ENCODE results near the gene CDCA4. TPM values are rescaled to one million over a fixed set of nuclear protein-coding genes. Genes with fewer than 3 reads are reported as not detected.

Gene CDCA4
- total RNA-seq, 2 experiments from 2014 or later, result 57.1 to 57.5 TPM

DNA sequence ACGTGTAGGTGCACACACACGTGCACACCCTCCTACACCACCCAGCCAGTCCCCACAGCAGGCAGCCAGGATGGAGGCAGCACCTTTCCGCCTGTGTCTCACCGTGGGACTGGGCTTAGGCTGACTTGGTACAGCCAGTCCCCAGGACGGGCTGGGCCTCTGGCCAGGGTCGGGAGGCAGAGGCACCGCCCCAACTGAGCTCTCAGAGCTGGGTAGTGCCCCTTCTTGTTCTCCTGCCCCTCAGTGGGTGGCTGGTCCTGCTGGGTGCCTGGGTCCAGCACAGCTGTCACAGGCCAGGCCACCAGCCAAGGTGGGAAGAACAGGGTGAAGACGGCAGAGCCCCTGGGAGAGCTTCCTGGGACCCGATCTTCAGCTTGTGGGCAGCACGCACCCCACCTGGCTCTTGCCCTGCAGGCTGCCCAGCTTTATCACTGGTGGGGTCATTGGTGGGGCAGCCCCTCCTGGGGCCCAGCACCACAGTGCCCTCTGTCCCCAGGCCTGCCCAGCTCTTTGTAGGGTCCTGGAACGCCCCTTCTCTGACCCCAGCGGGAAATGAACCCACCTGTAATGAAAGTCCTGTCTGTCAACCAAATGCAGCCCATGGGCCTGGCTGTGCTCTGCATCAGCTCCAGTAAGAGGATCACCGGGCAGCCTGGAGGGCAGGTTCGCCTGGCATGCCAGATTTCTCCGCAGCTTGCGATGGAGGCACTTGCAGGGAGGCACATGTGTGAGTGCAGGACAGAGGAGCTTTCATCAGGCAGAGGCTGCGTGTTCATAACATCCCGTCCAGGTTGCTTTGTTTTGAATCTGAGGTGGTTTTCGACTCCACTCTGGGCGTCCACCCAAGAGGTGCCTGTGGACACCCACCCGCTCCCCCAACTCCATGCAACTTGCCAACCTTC lies 14.7 kb downstream of the CDCA4 start:
- Mint-ChIP-seq H3K36me3 (ENCODE audit: low read depth) (peaks cover 41% of the 10 kb centered on the region), H3K9me3 (no peaks in the 10 kb centered on the region), H3K4me3 (no peak overlapping the region), H3K27me3 (no peaks in the 10 kb centered on the region), H3K4me1 (peaks cover 5% of the 10 kb centered on the region), H3K27ac (no peak overlapping the region)
- POLR2A ChIA-PET, result interaction anchor here (2.9 kb wide), 1 partner anchor 14 kb away, joined by 11 read pairs; the partner anchor contains the start of gene CDCA4
- no peak for DNase-seq
- CTCF ChIA-PET, result no interaction called here

DNA sequence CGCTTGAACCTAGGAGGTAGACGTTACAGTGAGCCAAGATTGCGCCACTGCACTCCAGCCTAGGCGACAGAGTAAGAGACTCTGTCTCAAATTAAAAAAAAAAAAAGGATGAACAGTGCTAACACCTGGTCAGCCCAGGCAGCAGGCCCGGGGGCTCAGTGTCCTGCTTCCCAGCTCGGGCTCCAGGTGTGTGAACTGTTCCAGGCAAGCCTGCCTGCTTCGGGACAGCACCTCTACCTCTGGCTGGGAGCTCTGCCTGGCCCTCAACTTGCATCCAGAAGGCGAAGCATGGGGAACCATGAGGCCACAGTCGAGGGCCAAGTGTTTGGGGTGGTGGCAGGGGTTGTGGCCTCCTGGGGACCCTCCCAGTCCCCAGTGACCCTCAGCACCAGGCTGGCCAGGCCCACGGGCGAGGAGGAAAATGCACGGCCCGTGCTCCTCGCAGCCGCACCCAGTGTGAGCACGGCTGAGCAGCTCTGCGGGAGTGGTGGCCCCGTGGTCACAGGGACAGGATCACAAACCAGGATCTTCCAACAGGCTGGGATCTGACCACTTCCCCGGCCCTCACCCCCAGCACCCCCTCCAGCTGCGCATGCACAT lies 15.5 kb downstream of the CDCA4 start:
- H3K4me1 Mint-ChIP-seq, result peaks cover 5% of the 10 kb centered on the region
- CTCF ChIA-PET, result no interaction called here
- H3K27me3 Mint-ChIP-seq, result no peaks in the 10 kb centered on the region
- POLR2A ChIA-PET, result interaction anchor here (1.5 to 2.9 kb wide), 3 partner anchors 10 to 60 kb away, joined by 3 to 16 read pairs (median 11); partner anchors contain the start of genes CDCA4 and GPR132
- H3K9me3 Mint-ChIP-seq, result no peaks in the 10 kb centered on the region
- no peak overlapping the region for H3K4me3 Mint-ChIP-seq
- DNase-seq, result no peak
- peaks cover 33% of the 10 kb centered on the region for H3K36me3 Mint-ChIP-seq (ENCODE audit: low read depth)
- H3K27ac Mint-ChIP-seq, result no peak overlapping the region

GRCh38 chr14:104999361-104999760 lies 21.5 kb downstream of the CDCA4 start:
- DNase-seq, result no peak
- H3K27ac Mint-ChIP-seq, result no peak overlapping the region
- peaks cover 5% of the 10 kb centered on the region for H3K4me1 Mint-ChIP-seq
- H3K9me3 Mint-ChIP-seq, result no peaks in the 10 kb centered on the region
- peaks cover 7% of the 10 kb centered on the region for H3K36me3 Mint-ChIP-seq (ENCODE audit: low read depth)
- ChIA-PET POLR2A (interaction anchor here (1.2 to 1.3 kb wide), 2 partner anchors 10 to 21 kb away, joined by 5 to 6 read pairs; partner anchors contain the start of gene CDCA4), CTCF (interaction anchor here (2.3 kb wide), 1 partner anchor 23 kb away, joined by 6 read pairs; no protein-coding TSS in a partner anchor)
- H3K27me3 Mint-ChIP-seq, result no peaks in the 10 kb centered on the region
- H3K4me3 Mint-ChIP-seq, result no peak overlapping the region

- DNase-seq, result no peak
- CTCF ChIA-PET, result interaction anchor here (2.3 kb wide), 1 partner anchor 23 kb away, joined by 6 read pairs; no protein-coding TSS in a partner anchor
- peaks cover under 1% of the 10 kb centered on the region for H3K4me1 Mint-ChIP-seq
- H3K36me3 Mint-ChIP-seq (ENCODE audit: low read depth), result peaks cover 7% of the 10 kb centered on the region
- POLR2A ChIA-PET, result interaction anchor here (0.8 to 1.5 kb wide), 5 partner anchors 9 to 47 kb away, joined by 3 to 6 read pairs (median 5); partner anchors contain the start of gene CDCA4
- no peak overlapping the region for H3K4me3 Mint-ChIP-seq
- no peak overlapping the region for H3K27ac Mint-ChIP-seq
- H3K9me3 Mint-ChIP-seq, result no peaks in the 10 kb centered on the region
- no peaks in the 10 kb centered on the region for H3K27me3 Mint-ChIP-seq
These were observed 22.1 kb downstream of the CDCA4 start for GRCh38 chr14:104998801-104999200.

GRCh38 chr14:104996483-104996882 lies 24.4 kb downstream of the CDCA4 start:
- Mint-ChIP-seq H3K27ac (no peak overlapping the region), H3K27me3 (no peaks in the 10 kb centered on the region), H3K4me3 (no peak overlapping the region), H3K36me3 (ENCODE audit: low read depth) (peaks cover 8% of the 10 kb centered on the region), H3K4me1 (no peaks in the 10 kb centered on the region), H3K9me3 (peaks cover 3% of the 10 kb centered on the region)
- ChIA-PET CTCF (no interaction called here), POLR2A (interaction anchor here (1.4 kb wide), 1 partner anchor 19 kb away, joined by 3 read pairs; no protein-coding TSS in a partner anchor)
- DNase-seq, result no peak

GRCh38 chr14:104996032-104996431 lies 24.9 kb downstream of the CDCA4 start:
- Mint-ChIP-seq H3K4me1 (no peaks in the 10 kb centered on the region), H3K27me3 (no peaks in the 10 kb centered on the region), H3K27ac (no peak overlapping the region), H3K9me3 (peaks cover 3% of the 10 kb centered on the region), H3K36me3 (ENCODE audit: low read depth) (peaks cover 8% of the 10 kb centered on the region), H3K4me3 (no peak overlapping the region)
- POLR2A ChIA-PET, result interaction anchor here (1.4 kb wide), 1 partner anchor 19 kb away, joined by 3 read pairs; no protein-coding TSS in a partner anchor
- no peak for DNase-seq
- CTCF ChIA-PET, result no interaction called here

DNA sequence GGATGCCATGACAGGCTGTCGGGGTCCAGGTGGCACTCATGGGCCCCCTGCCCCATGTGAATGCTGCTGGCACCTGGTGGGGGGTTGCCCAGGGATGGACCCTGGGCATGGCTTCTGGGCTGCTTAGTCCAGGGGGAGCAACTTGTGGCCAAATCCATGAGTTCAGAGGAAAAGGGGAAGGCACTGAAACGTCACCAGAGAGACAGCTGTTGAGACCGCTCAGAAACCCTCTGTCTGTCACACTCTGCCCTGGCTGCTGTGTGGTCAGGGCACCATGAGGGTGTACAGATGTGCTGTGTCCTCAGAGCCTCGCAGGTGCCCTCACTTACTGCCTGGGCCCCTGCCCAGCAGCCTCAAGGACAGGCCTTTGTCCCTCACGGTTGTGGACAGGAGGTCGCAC lies 25.9 kb downstream of the CDCA4 start:
- CTCF ChIA-PET, result interaction anchor here (1.0 to 1.1 kb wide), 2 partner anchors 10 to 20 kb away, joined by 3 read pairs; partner anchors contain the start of gene CLBA1
- Mint-ChIP-seq H3K4me1 (no peaks in the 10 kb centered on the region), H3K27me3 (no peaks in the 10 kb centered on the region), H3K36me3 (ENCODE audit: low read depth) (peaks cover 8% of the 10 kb centered on the region), H3K27ac (no peak overlapping the region), H3K9me3 (peaks cover 3% of the 10 kb centered on the region), H3K4me3 (no peak overlapping the region)
- POLR2A ChIA-PET, result interaction anchor here (1.3 kb wide), 1 partner anchor 9 kb away, joined by 5 read pairs; no protein-coding TSS in a partner anchor
- DNase-seq, result no peak

DNA sequence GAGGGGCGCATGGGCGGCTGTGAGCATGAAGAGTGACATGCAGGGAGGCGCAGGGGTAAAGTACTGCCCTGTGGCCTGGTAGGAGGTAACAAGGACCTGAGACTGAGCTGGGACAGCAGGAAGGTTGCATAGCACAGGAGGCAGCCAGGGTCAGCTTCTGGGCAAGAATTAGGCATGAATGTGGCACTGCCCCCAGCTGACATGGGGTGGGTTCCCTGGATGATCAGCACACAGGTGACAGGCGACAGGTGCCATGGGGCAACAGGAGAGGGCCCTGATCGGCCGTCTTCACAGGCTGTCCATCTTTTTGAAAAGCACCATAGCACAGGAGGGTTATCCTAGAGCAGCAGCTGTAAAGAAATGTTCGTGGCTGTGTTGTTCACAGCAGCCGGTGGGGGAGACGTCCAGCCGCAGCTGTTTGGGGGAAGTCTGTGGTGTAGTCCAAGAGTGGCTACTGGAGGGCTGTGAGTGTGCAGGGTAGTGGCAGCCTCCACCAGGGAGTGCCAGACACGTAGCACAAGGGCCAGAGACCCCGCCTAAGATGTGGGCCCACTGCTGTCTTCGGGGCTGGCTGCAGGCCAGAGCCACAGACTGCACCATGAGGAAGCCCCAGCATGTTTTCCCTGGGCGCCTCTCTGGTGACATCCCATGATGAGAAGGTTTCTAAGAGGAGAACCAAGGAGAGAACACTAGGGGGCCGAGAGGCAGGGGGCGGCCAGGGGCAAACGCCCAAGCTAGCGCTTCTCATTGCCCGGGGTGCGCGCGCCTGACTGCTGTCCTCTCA lies 26.9 kb downstream of the CDCA4 start:
- Mint-ChIP-seq H3K9me3 (peaks cover 3% of the 10 kb centered on the region), H3K36me3 (ENCODE audit: low read depth) (peaks cover 4% of the 10 kb centered on the region), H3K27me3 (no peaks in the 10 kb centered on the region), H3K4me1 (no peaks in the 10 kb centered on the region), H3K4me3 (no peak overlapping the region), H3K27ac (no peak overlapping the region)
- DNase-seq, result no peak
- CTCF ChIA-PET, result interaction anchor here (1.0 to 1.7 kb wide), 3 partner anchors 9 to 52 kb away, joined by 3 to 6 read pairs (median 3); partner anchors contain the start of gene CLBA1
- POLR2A ChIA-PET, result interaction anchor here (0.7 to 1.9 kb wide), 3 partner anchors 10 to 130 kb away, joined by 3 to 17 read pairs (median 5); partner anchors contain the start of gene CDCA4

DNA sequence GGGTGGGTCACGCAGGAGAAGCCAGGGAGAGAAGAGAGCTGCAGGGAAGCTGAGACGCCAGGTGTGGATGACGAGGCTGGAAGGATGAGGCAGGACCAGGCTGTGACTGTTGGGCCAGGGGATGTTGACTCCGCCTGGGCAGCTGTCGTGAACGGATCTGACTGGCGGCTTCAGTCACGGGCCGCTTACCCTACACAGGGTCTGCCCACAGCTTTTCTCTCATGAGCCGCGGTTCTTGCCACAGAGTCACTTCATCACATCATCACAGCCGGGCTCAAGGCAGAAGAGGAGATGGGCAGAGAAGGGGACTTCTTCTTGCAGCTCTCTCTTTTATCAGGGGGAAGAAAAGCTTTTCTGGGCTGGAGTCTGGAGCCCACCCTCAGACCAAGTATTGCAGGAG lies 27.6 kb downstream of the CDCA4 start:
- Mint-ChIP-seq H3K27me3 (no peaks in the 10 kb centered on the region), H3K4me1 (no peaks in the 10 kb centered on the region), H3K36me3 (ENCODE audit: low read depth) (peaks cover 4% of the 10 kb centered on the region), H3K4me3 (no peak overlapping the region), H3K27ac (no peak overlapping the region), H3K9me3 (peaks cover 3% of the 10 kb centered on the region)
- POLR2A ChIA-PET, result interaction anchor here (0.7 to 1.9 kb wide), 2 partner anchors 26 to 129 kb away, joined by 3 to 17 read pairs; partner anchors contain the start of gene CDCA4
- no peak for DNase-seq
- CTCF ChIA-PET, result interaction anchor here (1.7 kb wide), 1 partner anchor 53 kb away, joined by 6 read pairs; no protein-coding TSS in a partner anchor

DNA sequence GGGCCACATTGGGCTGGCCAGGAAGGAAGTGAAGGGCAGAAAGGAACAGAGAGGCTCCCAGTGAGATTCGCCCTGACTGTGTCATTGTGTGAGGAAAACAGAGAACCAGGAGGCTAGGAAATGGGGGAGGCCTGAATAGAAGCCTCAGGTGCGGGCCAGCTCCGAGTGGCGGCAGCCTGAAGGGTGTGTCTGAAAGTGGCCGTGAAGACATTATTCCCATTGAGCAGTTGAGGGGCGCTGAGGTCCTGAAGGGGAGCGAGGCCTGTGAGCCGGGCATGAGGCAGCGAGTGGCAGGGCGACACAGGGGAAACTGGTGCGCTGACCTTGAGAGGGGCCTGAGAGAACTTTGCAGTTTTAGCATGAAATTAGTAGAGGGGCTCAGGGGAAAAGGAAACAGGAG lies 28.4 kb downstream of the CDCA4 start:
- Mint-ChIP-seq H3K4me3 (no peak overlapping the region), H3K4me1 (no peaks in the 10 kb centered on the region), H3K27ac (no peak overlapping the region), H3K36me3 (ENCODE audit: low read depth) (peaks cover 4% of the 10 kb centered on the region), H3K27me3 (peaks cover 4% of the 10 kb centered on the region), H3K9me3 (peaks cover 3% of the 10 kb centered on the region)
- CTCF ChIA-PET, result no interaction called here
- no peak for DNase-seq
- POLR2A ChIA-PET, result no interaction called here

DNA sequence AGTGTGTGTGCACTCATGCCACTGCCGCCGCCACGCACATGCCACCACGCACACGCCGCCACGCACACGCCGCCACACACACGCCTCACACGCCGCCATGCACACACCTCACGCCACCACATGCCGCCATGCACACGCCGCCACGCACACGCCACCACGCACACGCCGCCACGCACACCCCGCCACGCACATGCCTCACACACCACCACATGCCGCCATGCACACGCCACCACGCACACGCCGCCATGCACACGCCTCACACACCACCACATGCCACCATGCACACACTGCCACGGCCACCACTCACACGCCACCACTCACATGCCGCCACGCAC lies 29.0 kb downstream of the CDCA4 start:
- Mint-ChIP-seq H3K36me3 (ENCODE audit: low read depth) (peaks cover 4% of the 10 kb centered on the region), H3K4me3 (no peak overlapping the region), H3K27ac (no peak overlapping the region), H3K4me1 (peaks cover 3% of the 10 kb centered on the region), H3K27me3 (peaks cover 7% of the 10 kb centered on the region), H3K9me3 (peaks cover 3% of the 10 kb centered on the region)
- ChIA-PET POLR2A (no interaction called here), CTCF (no interaction called here)
- no peak for DNase-seq

DNA sequence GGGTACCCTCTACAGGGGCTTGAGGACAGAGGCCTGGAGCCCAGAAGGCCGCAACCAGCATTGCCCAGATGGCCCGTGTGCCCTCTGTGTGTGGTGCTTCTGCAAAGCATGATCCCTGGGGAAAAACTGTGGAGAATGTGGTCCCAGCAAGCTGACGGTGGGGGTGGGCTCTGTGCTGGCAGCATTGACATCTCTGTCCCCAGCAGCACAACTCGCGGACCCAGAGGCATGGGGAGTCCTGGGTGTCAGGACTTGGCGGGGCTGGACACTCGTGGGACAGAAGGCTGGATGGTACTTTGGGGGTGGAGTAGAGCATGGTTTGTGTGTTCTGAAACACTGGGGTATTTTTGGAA lies 31.0 kb downstream of the CDCA4 start:
- CTCF ChIA-PET, result no interaction called here

More for the DNA sequence above, 31.0 kb downstream of the CDCA4 start:
- no peak for DNase-seq
- peaks cover 3% of the 10 kb centered on the region for H3K9me3 Mint-ChIP-seq
- H3K4me1 Mint-ChIP-seq, result peaks cover 3% of the 10 kb centered on the region
- peaks cover 7% of the 10 kb centered on the region for H3K27me3 Mint-ChIP-seq
- POLR2A ChIA-PET, result interaction anchor here (1.7 to 2.1 kb wide), 2 partner anchors 10 to 29 kb away, joined by 6 read pairs; no protein-coding TSS in a partner anchor
- H3K27ac Mint-ChIP-seq, result no peak overlapping the region
- peaks cover 4% of the 10 kb centered on the region for H3K36me3 Mint-ChIP-seq (ENCODE audit: low read depth)
- no peak overlapping the region for H3K4me3 Mint-ChIP-seq

Data from activated CD4-positive, alpha-beta memory T cell treated with anti-CD3 and anti-CD28 coated beads, Interleukin-2, amount 10 ng/mL, durations not matched to agents 7 days and 5 days (primary cell).